ENCODE data around the gene ARMC5.

DNA sequence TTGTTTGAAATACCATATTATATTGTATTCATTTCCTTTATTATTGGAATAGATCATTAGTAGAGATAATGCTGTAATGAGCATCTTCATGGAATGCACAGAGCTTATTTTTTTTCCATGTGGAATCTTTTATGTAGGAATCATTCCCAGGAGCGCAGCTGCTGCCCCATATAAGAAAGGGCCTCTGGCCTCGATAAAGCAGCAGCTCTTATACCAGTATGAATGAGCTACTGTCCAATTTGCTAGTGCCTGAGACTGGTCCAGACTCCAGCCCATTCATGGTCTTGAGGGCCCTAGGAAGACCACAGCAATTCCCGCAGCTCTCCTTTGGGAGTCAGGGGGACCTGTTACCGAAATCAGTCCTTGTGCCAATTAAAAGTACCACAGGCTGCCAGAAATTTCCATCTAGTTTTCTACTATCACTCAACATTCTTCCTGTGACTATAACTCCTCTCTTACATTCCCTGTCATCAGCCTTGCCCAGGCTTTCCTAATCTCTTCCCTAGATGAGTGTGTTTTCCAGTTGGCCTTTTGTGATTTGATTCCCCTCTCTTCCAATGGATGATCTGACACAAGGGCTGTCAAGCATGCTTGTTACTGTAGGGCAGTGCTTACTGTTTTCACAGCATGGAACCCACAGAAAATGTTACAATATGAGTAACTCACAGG is 18.7 kb upstream of the ARMC5 start:
- TF ChIP-seq, protein P1, sequence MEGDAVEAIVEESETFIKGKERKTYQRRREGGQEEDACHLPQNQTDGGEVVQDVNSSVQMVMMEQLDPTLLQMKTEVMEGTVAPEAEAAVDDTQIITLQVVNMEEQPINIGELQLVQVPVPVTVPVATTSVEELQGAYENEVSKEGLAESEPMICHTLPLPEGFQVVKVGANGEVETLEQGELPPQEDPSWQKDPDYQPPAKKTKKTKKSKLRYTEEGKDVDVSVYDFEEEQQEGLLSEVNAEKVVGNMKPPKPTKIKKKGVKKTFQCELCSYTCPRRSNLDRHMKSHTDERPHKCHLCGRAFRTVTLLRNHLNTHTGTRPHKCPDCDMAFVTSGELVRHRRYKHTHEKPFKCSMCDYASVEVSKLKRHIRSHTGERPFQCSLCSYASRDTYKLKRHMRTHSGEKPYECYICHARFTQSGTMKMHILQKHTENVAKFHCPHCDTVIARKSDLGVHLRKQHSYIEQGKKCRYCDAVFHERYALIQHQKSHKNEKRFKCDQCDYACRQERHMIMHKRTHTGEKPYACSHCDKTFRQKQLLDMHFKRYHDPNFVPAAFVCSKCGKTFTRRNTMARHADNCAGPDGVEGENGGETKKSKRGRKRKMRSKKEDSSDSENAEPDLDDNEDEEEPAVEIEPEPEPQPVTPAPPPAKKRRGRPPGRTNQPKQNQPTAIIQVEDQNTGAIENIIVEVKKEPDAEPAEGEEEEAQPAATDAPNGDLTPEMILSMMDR (IDR thresholded peaks at IDR 0.05): no peak
- TF ChIP-seq POLR2A (IDR thresholded peaks at IDR 0.05): no peak

Data from body of pancreas (tissue), 4 donors.